GM23338 (cell line): ENCODE measurements around the gene GALNT16. TPM values are rescaled to one million over a fixed set of nuclear protein-coding genes. Genes with fewer than 3 reads are reported as not detected.

Experiments
- ATAC-seq: fragments of 200-7000 bp; cut with Tn5 transposase; 3 replicates; pipeline ENCODE4 v1.9.1; 2020
- DNase-seq: peaks from one replicate; pipeline ENCODE4 v3.0.0-alpha.2; 2015; ENCODE audit warnings: low spot score
- H2AFZ ChIP-seq: fragments of 200-600 bp; sonication (generic); 2 replicates; pipeline ENCODE4 v1.8.0; 2016; ENCODE audit warnings: antibody characterized with exemption, mild to moderate bottlenecking, moderate library complexity
- H3F3A ChIP-seq: fragments of 200-600 bp; sonication (generic); replicated peaks from 2 replicates; pipeline ENCODE4 v1.8.0; 2017; ENCODE audit warnings: antibody characterized with exemption, mixed run types, low read depth
- H3K27ac ChIP-seq: fragments of 200-600 bp; sonication (generic); 2 replicates; pipeline ENCODE4 v1.6.1; 2016; ENCODE audit warnings: low read depth
- H3K27me3 ChIP-seq: fragments of 200-600 bp; sonication (generic); 2 replicates; pipeline ENCODE4 v1.8.0; 2016; ENCODE audit warnings: mild to moderate bottlenecking, mixed run types, moderate library complexity; ENCODE audit not compliant: insufficient read depth
- H3K36me3 ChIP-seq: fragments of 200-600 bp; sonication (generic); 2 replicates; pipeline ENCODE4 v1.8.0; 2016; ENCODE audit warnings: mild to moderate bottlenecking; ENCODE audit not compliant: insufficient read depth
- H3K4me1 ChIP-seq: fragments of 200-600 bp; sonication (generic); 2 replicates; pipeline ENCODE4 v1.8.0; 2016; ENCODE audit warnings: mild to moderate bottlenecking, moderate library complexity; ENCODE audit not compliant: insufficient read depth
- H3K4me2 ChIP-seq: fragments of 200-600 bp; sonication (generic); 2 replicates; pipeline ENCODE4 v1.7.1; 2017; ENCODE audit warnings: mixed run types
- H3K4me3 ChIP-seq: fragments of 200-600 bp; sonication (generic); 2 replicates; pipeline ENCODE4 v1.6.1; 2016; ENCODE audit warnings: mixed run types
- H3K79me2 ChIP-seq: fragments of 200-600 bp; sonication (generic); replicated peaks from 2 replicates; pipeline ENCODE4 v1.8.0; 2017; ENCODE audit warnings: mild to moderate bottlenecking; ENCODE audit not compliant: insufficient read depth
- H3K9me2 ChIP-seq: fragments of 200-600 bp; sonication (generic); 2 replicates; pipeline ENCODE4 v1.8.0; 2017; ENCODE audit not compliant: insufficient read depth
- H4K20me1 ChIP-seq: fragments of 200-600 bp; sonication (generic); replicated peaks from 2 replicates; pipeline ENCODE4 v1.8.0; 2017; ENCODE audit warnings: mild to moderate bottlenecking; ENCODE audit not compliant: insufficient read depth
- H3K27ac Mint-ChIP-seq: 2 replicates; pipeline ENCODE4 v1.8.0; 2020; ENCODE audit warnings: inconsistent platforms, mild to moderate bottlenecking, moderate library complexity, mixed read lengths
- H3K27me3 Mint-ChIP-seq: 3 replicates; pipeline ENCODE4 v1.8.0; 2022; ENCODE audit warnings: low read depth, mild to moderate bottlenecking, moderate library complexity, mixed read lengths, inconsistent platforms; ENCODE audit not compliant: insufficient read depth, poor library complexity
- H3K36me3 Mint-ChIP-seq: 3 replicates; pipeline ENCODE4 v1.8.0; 2021; ENCODE audit warnings: low read depth, mild to moderate bottlenecking, inconsistent platforms, moderate library complexity, mixed read lengths
- H3K4me1 Mint-ChIP-seq: 3 replicates; pipeline ENCODE4 v1.8.0; 2020; ENCODE audit warnings: mild to moderate bottlenecking, inconsistent platforms, mixed read lengths
- H3K4me3 Mint-ChIP-seq: 3 replicates; pipeline ENCODE4 v1.8.0; 2021; ENCODE audit warnings: moderate library complexity, mild to moderate bottlenecking, inconsistent platforms, mixed read lengths
- H3K9me3 Mint-ChIP-seq: 3 replicates; pipeline ENCODE4 v1.8.0; 2020; ENCODE audit warnings: moderate library complexity, mild to moderate bottlenecking, inconsistent platforms, mixed read lengths
- CTCF ChIP-seq, 2 experiments: fragments of 200-600 bp in 1 of 2; sonication (generic) in 1 of 2; conservative IDR thresholded peaks; 2 replicates each; pipeline versions ENCODE4 v1.5.1 to v1.6.1; 2016 to 2017; ENCODE audit warnings: antibody characterized with exemption in 2 of 2, low read depth in 2 of 2, mild to moderate bottlenecking in 2 of 2, moderate library complexity in 1 of 2
- EZH2 ChIP-seq: fragments of 200-600 bp; sonication (generic); IDR thresholded peaks from one replicate; pipeline ENCODE4 v1.8.0; 2017; ENCODE audit warnings: antibody characterized with exemption, mild to moderate bottlenecking, low read depth; ENCODE audit not compliant: unreplicated experiment
- JUNB ChIP-seq: IDR thresholded peaks from one replicate; pipeline ENCODE4 v1.6.1; 2016; ENCODE audit warnings: antibody characterized with exemption; ENCODE audit not compliant: unreplicated experiment
- NANOG ChIP-seq: IDR thresholded peaks from 2 replicates; pipeline ENCODE4 v1.6.1; 2016; ENCODE audit warnings: antibody characterized with exemption, borderline replicate concordance
- POLR2AphosphoS5 ChIP-seq: IDR thresholded peaks from 2 replicates; pipeline ENCODE4 v1.6.1; 2016; ENCODE audit warnings: antibody characterized with exemption, low read depth
- STAT1 ChIP-seq: IDR thresholded peaks from one replicate; pipeline ENCODE4 v1.6.1; 2016; ENCODE audit warnings: antibody characterized with exemption; ENCODE audit not compliant: unreplicated experiment
- ZNF114 ChIP-seq: fragments of 250-450 bp; sonication (Bioruptor Pico); IDR thresholded peaks from 2 replicates; pipeline ENCODE4 v1.5.0; 2020; ENCODE audit warnings: mild to moderate bottlenecking, moderate library complexity
- ZNF331 ChIP-seq: fragments of 250-450 bp; sonication (Bioruptor Pico); IDR thresholded peaks from 2 replicates; pipeline ENCODE4 v1.5.0; 2020; ENCODE audit warnings: low read depth, mild to moderate bottlenecking, moderate library complexity
- ZNF462 ChIP-seq: fragments of 250-450 bp; sonication (Bioruptor Pico); IDR thresholded peaks from 2 replicates; pipeline ENCODE4 v1.5.0; 2020; ENCODE audit warnings: mild to moderate bottlenecking, moderate library complexity
- polyA plus RNA-seq: library from polyadenylated mRNA; unstranded; fragments of >200 nt; fragmentation: Nextera tagmentation; extraction: Ambion mirVana; gene quantifications from 2 replicates; pipeline ENCODE4 v1.2.1, GENCODE V29; 2016
- total RNA-seq: library from RNA; depleted of rRNA; stranded (reverse); fragments of >200 nt; shearing (Covaris generic); gene quantifications from 2 replicates; pipeline ENCODE4 v1.2.3, GENCODE V29; 2014
- TF ChIP-seq, protein P1 (sequence below): IDR thresholded peaks from 2 replicates; pipeline ENCODE4 v1.6.1; 2016; ENCODE audit warnings: antibody characterized with exemption
- TF ChIP-seq, protein P2 (sequence below): IDR thresholded peaks from one replicate; pipeline ENCODE4 v1.6.1; 2018; ENCODE audit warnings: antibody characterized with exemption; ENCODE audit not compliant: unreplicated experiment

The GALNT16 gene
- total and polyA plus RNA-seq, 2 experiments from 2014 or later, result 1.5 to 2.9 TPM

GRCh38 chr14:69353168-69353567, 93.2 kb downstream of the GALNT16 start:
- DNase-seq, result no peak
- no peaks in the 10 kb centered on the region for H3K9me2 ChIP-seq
- Mint-ChIP-seq H3K4me3 (no peak overlapping the region), H3K9me3 (no peaks in the 10 kb centered on the region), H3K27me3 (peaks cover 9% of the 10 kb centered on the region), H3K36me3 (no peaks in the 10 kb centered on the region), H3K4me1 (peaks cover 23% of the 10 kb centered on the region), H3K27ac (no peak overlapping the region)
- no peaks in the 10 kb centered on the region for H3F3A ChIP-seq
- no peaks in the 10 kb centered on the region for H3K4me1 ChIP-seq
- no peaks in the 10 kb centered on the region for H3K27me3 ChIP-seq
- H3K79me2 ChIP-seq, result no peaks in the 10 kb centered on the region
- no peak overlapping the region for H3K4me3 ChIP-seq
- H2AFZ ChIP-seq, result no peak overlapping the region
- TF ChIP-seq ZNF114 (CRISPR knock-in tag), result no peak
- TF ChIP-seq EZH2, result no peak
- TF ChIP-seq CTCF (conservative IDR thresholded peaks at IDR 0.05; ENCODE audit: low read depth in 2 of 2), result no peak
- TF ChIP-seq POLR2AphosphoS5, result no peak
- TF ChIP-seq STAT1, result no peak
- no peak for TF ChIP-seq NANOG
- TF ChIP-seq, protein P1, sequence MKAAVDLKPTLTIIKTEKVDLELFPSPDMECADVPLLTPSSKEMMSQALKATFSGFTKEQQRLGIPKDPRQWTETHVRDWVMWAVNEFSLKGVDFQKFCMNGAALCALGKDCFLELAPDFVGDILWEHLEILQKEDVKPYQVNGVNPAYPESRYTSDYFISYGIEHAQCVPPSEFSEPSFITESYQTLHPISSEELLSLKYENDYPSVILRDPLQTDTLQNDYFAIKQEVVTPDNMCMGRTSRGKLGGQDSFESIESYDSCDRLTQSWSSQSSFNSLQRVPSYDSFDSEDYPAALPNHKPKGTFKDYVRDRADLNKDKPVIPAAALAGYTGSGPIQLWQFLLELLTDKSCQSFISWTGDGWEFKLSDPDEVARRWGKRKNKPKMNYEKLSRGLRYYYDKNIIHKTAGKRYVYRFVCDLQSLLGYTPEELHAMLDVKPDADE, result no peak
- TF ChIP-seq ZNF462 (CRISPR knock-in tag), result no peak
- no peak for TF ChIP-seq JUNB
- no peak for TF ChIP-seq ZNF331 (CRISPR knock-in tag)
- TF ChIP-seq, protein P2, sequence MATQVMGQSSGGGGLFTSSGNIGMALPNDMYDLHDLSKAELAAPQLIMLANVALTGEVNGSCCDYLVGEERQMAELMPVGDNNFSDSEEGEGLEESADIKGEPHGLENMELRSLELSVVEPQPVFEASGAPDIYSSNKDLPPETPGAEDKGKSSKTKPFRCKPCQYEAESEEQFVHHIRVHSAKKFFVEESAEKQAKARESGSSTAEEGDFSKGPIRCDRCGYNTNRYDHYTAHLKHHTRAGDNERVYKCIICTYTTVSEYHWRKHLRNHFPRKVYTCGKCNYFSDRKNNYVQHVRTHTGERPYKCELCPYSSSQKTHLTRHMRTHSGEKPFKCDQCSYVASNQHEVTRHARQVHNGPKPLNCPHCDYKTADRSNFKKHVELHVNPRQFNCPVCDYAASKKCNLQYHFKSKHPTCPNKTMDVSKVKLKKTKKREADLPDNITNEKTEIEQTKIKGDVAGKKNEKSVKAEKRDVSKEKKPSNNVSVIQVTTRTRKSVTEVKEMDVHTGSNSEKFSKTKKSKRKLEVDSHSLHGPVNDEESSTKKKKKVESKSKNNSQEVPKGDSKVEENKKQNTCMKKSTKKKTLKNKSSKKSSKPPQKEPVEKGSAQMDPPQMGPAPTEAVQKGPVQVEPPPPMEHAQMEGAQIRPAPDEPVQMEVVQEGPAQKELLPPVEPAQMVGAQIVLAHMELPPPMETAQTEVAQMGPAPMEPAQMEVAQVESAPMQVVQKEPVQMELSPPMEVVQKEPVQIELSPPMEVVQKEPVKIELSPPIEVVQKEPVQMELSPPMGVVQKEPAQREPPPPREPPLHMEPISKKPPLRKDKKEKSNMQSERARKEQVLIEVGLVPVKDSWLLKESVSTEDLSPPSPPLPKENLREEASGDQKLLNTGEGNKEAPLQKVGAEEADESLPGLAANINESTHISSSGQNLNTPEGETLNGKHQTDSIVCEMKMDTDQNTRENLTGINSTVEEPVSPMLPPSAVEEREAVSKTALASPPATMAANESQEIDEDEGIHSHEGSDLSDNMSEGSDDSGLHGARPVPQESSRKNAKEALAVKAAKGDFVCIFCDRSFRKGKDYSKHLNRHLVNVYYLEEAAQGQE, result no peak
- H3K27ac ChIP-seq, result no peak overlapping the region
- no peaks in the 10 kb centered on the region for H3K36me3 ChIP-seq
- no peak for ATAC-seq
- H4K20me1 ChIP-seq, result no peaks in the 10 kb centered on the region
- no peak overlapping the region for H3K4me2 ChIP-seq
